Nephron progenitor cell (in vitro differentiated cells): ENCODE results near the gene TMEM30A.
A peak's percentile ranks its signal among the peaks of the same experiment; 100 is the strongest.

Source experiments
- DNase-seq: peaks from one replicate; pipeline ENCODE4 v3.0.0; 2021
- H3K27ac Mint-ChIP-seq: 2 replicates; pipeline ENCODE4 v1.8.0; 2021; ENCODE audit warnings: mild to moderate bottlenecking, moderate library complexity, mixed read lengths
- H3K27me3 Mint-ChIP-seq: 2 replicates; pipeline ENCODE4 v1.8.0; 2021; ENCODE audit warnings: mild to moderate bottlenecking, low read depth, mixed read lengths; ENCODE audit not compliant: poor library complexity
- H3K36me3 Mint-ChIP-seq: 2 replicates; pipeline ENCODE4 v1.8.0; 2021; ENCODE audit warnings: low read depth, mixed read lengths
- H3K4me1 Mint-ChIP-seq: 2 replicates; pipeline ENCODE4 v1.8.0; 2021; ENCODE audit warnings: mixed read lengths
- H3K4me3 Mint-ChIP-seq: 2 replicates; pipeline ENCODE4 v1.8.0; 2021; ENCODE audit warnings: mild to moderate bottlenecking, moderate library complexity, mixed read lengths
- H3K9me3 Mint-ChIP-seq: 2 replicates; pipeline ENCODE4 v1.8.0; 2021; ENCODE audit warnings: mild to moderate bottlenecking, moderate library complexity, mixed read lengths
- TF ChIP-seq, protein P1 (sequence below): fragments of 200-600 bp; sonication (generic); IDR thresholded peaks from 2 replicates; pipeline ENCODE4 v1.5.0; 2021; ENCODE audit warnings: antibody characterized with exemption

TMEM30A gene

GRCh38 chr6:75278474-75279077 is 6.0 kb downstream of the TMEM30A start:
- Mint-ChIP-seq H3K27me3 (no peaks in the 10 kb centered on the region), H3K27ac (no peak overlapping the region), H3K4me3 (no peak overlapping the region), H3K36me3 (peaks cover 43% of the 10 kb centered on the region), H3K4me1 (peaks cover 28% of the 10 kb centered on the region), H3K9me3 (peaks cover 10% of the 10 kb centered on the region)
- TF ChIP-seq, protein P1, sequence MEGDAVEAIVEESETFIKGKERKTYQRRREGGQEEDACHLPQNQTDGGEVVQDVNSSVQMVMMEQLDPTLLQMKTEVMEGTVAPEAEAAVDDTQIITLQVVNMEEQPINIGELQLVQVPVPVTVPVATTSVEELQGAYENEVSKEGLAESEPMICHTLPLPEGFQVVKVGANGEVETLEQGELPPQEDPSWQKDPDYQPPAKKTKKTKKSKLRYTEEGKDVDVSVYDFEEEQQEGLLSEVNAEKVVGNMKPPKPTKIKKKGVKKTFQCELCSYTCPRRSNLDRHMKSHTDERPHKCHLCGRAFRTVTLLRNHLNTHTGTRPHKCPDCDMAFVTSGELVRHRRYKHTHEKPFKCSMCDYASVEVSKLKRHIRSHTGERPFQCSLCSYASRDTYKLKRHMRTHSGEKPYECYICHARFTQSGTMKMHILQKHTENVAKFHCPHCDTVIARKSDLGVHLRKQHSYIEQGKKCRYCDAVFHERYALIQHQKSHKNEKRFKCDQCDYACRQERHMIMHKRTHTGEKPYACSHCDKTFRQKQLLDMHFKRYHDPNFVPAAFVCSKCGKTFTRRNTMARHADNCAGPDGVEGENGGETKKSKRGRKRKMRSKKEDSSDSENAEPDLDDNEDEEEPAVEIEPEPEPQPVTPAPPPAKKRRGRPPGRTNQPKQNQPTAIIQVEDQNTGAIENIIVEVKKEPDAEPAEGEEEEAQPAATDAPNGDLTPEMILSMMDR = no peak
- DNase-seq = no peak

GRCh38 chr6:75275067-75275466 is 9.5 kb downstream of the TMEM30A start:
- H3K36me3 Mint-ChIP-seq = peaks cover 76% of the 10 kb centered on the region
- H3K27ac Mint-ChIP-seq = no peak overlapping the region
- TF ChIP-seq, protein P1 = no peak
- H3K4me3 Mint-ChIP-seq = no peak overlapping the region
- DNase-seq = no peak
- peaks cover 20% of the 10 kb centered on the region for H3K4me1 Mint-ChIP-seq
- H3K9me3 Mint-ChIP-seq = peaks cover 36% of the 10 kb centered on the region
- no peaks in the 10 kb centered on the region for H3K27me3 Mint-ChIP-seq

DNA sequence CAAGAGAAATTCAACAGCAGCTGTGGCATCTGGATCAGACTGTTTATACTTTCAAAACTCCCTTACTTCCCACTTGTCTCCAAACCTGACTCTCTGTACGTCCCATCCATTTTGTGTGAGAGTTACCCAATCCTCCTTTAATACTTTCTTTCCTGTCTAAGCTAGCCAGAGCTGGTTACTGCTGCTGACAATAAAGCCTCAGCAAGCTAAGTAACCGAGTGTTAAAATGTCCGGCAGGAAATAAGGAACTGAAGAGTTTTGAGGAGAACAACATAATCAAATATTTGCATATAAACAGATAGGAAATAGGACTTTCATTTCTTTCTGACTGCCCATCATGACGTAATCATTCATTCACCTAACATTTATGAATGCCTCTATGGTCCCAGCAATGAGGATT is 11.6 kb downstream of the TMEM30A start:
- TF ChIP-seq, protein P1 = no peak
- Mint-ChIP-seq H3K4me1 (peaks cover 12% of the 10 kb centered on the region), H3K9me3 (peaks cover 37% of the 10 kb centered on the region), H3K4me3 (no peak overlapping the region), H3K36me3 (peaks cover 81% of the 10 kb centered on the region), H3K27ac (no peak overlapping the region), H3K27me3 (no peaks in the 10 kb centered on the region)
- DNase-seq = no peak

DNA sequence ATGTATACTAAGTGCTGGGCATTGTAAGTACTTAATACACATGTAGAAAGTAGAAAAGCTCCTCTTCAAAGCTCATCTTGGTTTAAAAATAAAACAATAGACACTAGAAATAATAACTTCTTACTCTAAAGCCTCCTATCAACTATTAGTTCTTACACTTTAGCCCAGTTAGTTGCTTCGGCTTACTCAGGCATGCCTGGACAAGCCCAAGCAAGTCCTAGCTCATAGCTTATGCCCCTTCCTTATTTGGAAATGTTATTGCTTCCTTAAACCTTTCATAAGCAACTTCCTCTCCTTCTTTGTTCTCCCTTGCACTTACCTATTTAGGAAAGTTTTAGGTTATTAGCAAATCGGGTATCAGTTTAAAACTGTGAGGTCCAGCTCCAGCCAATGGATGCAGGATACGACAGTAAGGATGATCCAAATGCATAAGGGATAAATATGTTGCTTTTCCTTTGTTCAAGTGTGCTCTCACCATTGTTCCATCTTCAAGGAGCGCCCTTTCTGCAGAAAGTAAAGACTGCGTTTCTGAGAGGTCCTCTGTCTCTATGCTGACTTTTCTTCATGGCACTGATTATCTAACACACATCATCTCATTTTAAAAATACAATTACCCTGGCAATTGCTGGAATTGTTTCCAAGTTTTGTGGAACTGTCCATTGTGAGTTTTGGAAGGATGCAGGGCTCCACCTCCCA is 12.3 kb downstream of the TMEM30A start:
- TF ChIP-seq, protein P1 = no peak
- peaks cover 80% of the 10 kb centered on the region for H3K36me3 Mint-ChIP-seq
- H3K9me3 Mint-ChIP-seq = peaks cover 37% of the 10 kb centered on the region
- H3K4me3 Mint-ChIP-seq = no peak overlapping the region
- H3K27ac Mint-ChIP-seq = no peak overlapping the region
- no peaks in the 10 kb centered on the region for H3K27me3 Mint-ChIP-seq
- H3K4me1 Mint-ChIP-seq = peaks cover 16% of the 10 kb centered on the region
- no peak for DNase-seq

- DNase-seq = no peak
- Mint-ChIP-seq H3K27ac (peak overlapping the region; percentile 70), H3K36me3 (peaks cover 50% of the 10 kb centered on the region), H3K4me1 (peaks cover 22% of the 10 kb centered on the region), H3K9me3 (peaks cover 31% of the 10 kb centered on the region), H3K4me3 (no peak overlapping the region), H3K27me3 (no peaks in the 10 kb centered on the region)
- TF ChIP-seq, protein P1 = no peak
Measured at GRCh38 chr6:75268988-75269354, 15.6 kb downstream of the TMEM30A start.
